NCI-H2171 treated with DMSO at 0.1 percent for 48 hours (cell line): ENCODE data around the gene C2CD3.
"Not testable (repeated sequence)": the region's sequence is repeated elsewhere in the genome, so short reads cannot be mapped to it uniquely, and the experiment has no call there.

ENCODE experiments used
- DNase-seq: peaks from one replicate; lab custom pipeline; 2025; lab: John Stamatoyannopoulos, UW

The C2CD3 gene

DNA sequence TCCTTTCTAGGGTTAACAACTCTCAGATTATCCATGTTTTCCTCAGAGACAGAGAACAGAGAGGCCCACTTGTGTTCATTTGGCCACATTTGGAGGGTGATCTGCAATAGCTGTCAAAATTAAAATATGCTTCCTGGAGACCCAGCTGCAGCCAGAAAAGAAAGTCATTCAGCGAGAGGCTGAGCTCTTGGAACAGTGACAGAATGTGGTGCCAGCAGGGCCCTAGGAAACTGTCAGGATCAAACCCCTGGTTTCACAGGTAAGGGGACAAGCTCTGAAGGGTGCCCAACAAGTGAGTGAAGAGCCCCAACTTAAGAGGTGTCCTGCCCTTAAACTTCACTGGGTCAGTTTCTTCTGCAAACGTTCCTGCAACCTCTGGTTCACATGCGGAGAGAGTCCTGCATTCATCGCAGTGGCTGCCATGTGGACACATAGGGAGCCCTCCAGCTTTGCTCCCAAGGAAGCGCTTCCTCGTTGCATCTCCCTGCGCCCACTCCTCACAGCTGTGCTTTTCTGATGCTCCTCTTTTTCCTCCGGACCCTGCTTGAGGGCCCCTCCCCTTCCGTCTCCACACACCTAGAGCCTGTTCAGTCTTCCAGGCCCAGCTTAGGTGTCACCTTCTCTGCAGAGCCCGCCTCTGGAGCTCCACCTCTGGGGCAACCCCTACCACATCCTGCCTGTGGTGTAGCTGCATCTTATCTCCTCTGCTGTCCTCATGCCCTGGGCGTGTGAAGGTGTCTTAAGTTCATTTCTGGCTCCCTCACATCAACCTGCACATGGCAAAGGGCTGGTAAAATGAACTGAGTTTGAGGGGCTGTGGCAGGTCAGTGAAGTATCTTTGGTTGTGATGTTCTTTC, 165.8 kb downstream of the C2CD3 start:
- DNase-seq: no peak

DNA sequence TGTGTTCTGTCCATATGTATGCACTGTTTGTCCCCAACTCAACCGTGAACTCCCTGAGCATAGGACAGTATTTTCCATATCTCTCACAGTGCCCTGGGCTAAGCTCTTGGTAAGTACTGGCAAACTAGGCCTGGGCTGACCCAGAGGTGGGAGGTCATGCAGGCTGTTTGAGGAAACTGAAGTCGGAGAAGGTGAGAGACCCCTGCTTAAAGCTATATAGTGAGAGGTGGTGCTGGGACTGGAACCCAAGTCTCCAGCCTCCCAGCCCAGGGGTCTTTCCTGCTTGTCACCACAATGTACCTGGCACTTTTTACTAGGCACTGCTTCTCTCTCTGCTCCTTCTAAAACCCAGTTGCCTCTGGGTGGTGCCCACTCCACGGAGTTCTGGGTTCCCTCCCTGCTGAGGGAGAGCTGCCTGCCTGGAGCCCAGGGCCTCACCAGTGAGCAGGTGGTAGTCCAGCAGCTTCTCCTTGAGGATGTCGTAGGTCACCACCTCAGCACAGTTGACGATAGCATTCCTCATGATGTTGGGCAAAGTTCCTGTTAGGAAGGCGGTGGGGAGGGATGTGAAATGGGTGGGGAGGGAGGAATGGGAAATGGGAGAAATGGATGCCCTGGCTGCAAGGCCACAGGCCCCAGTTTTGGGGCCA, 166.6 kb downstream of the C2CD3 start:
- DNase-seq: no peak

GRCh38 chr11:74002832-74003231, 168.0 kb downstream of the C2CD3 start:
- no peak for DNase-seq

DNA sequence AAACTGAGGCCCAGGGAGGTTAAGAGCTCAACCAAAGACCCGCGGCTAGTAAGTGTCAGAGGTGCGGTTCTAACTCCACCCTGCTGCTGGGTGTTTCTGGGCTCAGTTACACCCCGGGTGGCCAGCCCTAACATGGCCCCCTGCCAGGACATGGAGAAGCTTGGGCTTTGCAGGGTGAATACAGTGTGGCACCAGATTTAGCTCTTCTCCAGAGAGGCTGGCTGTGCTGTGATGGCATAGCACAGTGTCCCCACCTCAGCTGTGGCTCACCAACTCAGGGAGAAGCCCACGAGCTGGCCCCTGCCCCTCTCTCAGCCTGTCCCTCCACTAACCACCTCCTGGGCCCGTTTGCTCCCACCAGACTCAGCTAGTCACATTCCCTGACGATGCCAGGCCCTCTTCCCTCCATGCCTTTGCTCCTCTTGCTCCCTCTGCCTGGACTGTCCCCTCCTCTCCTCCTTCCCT, 168.9 kb downstream of the C2CD3 start:
- no peak for DNase-seq

GRCh38 chr11:74000307-74001133, 170.3 kb downstream of the C2CD3 start:
- DNase-seq: no peak

GRCh38 chr11:73999581-74000306, 171.1 kb downstream of the C2CD3 start:
- DNase-seq: peak; percentile 23

DNA sequence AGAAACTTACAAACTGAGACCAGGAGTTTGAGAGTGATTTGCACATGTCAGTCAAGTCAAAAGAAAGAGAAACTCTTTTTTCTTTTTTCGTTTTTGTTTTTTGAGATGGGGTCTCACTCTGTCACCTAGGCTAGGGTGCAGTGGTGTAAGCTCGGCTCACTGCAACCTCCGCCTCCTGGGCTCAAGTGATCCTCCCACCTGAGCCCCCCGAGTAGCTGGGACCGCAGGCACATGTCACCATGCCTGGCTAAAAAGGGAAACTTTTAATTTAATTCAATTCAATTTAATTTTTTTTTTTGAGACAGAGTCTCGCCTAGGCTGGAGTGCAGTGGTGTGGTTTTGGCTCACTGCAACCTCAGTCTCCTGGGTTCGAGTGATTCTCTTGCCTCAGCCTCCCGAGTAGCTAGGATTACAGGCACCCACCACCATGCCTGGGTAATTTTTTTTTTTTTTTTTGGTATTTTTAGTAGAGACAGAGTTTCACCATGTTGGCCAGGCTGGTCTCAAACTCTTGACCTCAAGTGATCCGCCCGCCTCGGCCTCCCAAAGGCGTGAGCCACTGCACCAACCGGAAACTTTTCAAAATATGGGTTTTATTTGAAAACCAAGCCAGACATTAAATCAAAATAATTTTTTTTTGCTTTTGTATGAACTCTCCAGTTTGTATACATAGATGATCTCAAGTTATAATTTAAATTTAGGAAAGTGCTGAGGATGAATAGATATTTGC, 171.8 kb downstream of the C2CD3 start:
- no peak for DNase-seq

DNA sequence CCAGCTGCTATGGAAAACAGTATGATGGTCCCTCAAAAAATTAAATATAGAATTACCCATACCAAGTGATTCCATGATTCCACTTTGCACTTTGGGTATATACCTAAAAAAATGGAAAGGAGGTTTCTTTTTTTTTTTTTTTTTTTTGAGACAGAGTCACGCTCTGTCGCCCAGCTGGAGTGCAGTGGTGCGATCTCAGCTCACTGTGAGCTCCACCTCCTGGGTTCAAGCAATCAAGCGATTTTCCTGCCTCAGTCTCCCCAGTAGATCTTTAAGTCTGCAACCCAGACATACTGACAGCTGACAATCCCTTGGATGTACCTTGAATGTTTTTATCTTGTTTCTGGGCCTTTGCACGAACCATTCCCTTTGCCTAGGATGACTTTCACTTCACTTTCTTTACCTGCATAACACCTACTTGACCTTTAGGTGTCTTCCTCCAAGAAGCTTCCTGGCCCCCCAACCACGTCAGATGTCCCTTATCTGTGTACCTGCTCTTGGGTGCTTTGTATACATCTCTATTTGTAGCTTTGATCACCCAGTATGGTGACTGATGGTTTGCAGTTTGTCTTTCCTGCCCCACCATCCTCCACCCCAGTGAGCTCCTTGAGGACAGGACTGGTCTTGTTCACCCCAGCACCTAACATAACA, 173.6 kb downstream of the C2CD3 start:
- no peak for DNase-seq

- peak; percentile 32 for DNase-seq
Measured at GRCh38 chr11:73996161-73996747, 174.5 kb downstream of the C2CD3 start.

DNA sequence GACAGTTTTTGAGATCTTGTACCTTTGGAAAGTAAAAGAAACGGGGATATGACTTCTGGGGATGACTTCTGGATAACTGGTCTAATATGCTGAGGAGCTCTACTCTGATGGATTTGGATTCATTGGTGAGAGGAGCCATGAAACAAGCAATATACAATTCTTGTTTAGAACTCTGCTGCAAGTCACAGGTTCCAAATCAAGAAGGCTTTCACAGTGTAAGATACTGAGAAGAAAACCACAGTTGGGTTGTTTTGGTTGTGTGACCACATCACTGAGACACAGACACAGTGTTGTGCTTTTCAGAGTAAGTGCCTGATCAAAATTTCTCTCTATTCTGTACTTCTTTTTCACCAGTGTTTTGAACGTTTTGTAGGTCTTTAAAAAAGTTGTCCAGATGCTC, 175.1 kb downstream of the C2CD3 start:
- DNase-seq: no peak

DNA sequence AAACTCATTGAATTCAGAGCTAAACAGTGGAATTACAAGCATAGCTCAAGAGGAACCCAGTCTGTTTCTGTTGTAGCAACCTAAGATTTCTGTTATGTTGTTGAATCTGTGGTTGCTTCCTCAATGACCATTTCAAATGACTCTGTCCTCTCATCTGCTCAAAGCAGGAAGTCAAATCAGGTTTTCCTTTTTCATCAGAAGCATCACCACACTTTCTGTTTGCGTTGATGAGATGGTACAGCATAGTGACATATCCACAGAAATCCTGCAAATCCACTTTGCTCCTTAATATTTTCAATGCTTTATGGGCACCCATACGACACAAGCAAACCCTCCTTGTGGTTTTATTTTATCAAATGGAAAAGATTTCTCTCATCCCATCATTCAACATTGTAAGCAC, 175.6 kb downstream of the C2CD3 start:
- DNase-seq: no peak

- no peak for DNase-seq
Measured at GRCh38 chr11:73991471-73992006, 179.3 kb downstream of the C2CD3 start.

DNA sequence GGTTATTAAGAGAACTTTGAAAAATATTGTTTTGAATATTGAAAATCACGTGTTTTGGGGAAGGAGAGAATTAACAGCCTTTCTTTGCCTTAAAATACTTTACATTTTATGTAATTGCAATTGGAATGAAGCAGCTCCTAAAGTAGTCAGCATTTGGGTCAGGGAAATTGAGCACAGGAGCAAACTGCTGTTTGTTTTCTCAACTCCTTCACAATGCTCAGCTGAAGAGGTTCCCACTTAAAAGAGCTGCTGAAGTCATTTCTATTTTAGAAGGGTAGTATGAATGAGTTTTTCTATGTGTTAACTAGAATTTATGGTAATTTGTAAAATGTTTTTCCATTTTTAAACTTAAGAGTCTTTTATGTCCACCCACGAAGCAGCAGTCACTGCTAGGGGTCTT, 180.1 kb downstream of the C2CD3 start:
- no peak for DNase-seq

DNA sequence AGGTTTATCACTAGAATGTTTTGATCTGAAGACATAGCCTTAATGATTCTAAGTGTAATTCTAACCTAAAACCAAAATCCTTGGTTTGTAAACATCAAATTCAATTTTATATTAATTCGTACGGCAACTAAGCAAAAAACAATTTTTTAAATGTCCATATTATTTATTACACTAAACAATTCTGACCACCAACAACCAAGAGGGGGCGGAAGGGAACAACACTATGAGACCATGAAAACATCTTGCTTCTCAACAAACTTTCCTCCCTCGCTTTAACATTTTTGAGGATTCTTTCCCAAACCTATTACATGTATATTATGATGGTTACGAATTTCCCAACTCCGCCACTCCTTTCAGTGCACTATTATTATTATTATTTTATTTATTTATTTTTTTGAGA, 181.6 kb downstream of the C2CD3 start:
- no peak for DNase-seq

GRCh38 chr11:73988227-73988626, 182.6 kb downstream of the C2CD3 start:
- DNase-seq: no peak

- DNase-seq: not testable (repeated sequence)
Measured at GRCh38 chr11:73985661-73986060, 185.1 kb downstream of the C2CD3 start.

- DNase-seq: peak; percentile 68
Measured at GRCh38 chr11:73983741-73984538, 186.9 kb downstream of the C2CD3 start.

DNA sequence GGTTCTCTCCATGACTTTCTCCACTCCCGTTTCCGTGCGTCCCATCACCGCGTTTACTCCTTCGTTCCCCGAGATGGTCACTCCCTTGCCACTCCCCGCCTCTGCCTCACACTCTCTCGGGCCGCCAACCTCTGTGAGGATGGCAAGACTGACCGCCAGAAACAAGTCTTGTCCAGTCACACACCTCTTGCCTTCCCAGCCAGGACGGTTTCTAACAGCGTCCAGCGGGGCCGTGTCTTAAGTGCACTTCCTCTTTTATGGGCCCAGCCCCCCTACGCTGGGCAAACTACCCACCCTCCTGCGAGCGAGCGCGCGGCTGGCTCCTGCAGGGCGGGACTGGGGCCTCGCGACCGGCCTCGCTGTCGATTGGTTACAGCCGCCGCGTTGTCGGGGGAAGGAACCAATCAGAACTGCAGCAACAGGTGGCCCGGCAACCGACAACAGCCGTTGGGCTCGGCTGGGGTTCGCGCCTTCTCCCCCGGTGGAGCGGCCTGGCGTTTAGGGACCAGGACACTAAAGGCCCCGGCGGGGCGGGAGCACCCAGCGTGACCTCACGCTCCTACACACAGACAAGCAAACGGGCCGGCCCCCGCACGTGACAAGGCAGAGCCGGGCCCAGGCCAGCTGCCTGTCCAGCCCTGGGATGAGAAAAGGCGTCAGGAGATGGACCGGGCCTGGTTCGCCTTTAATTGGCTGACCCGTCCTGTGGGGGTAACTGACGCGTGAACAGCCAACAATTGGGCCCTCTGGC, 187.6 kb downstream of the C2CD3 start:
- DNase-seq: peak; percentile 96
